Sigmoid colon (tissue), 7 donors: ENCODE results near the gene KLHL3. TPM values are rescaled to one million over a fixed set of nuclear protein-coding genes. Genes with fewer than 3 reads are reported as not detected.

Experiments
- DNase-seq: peaks from one replicate; pipeline ENCODE4 v3.0.0-alpha.2; 2019
- H3K27ac ChIP-seq, 4 donors: fragments of 200-600 bp; sonication (generic); one replicate each; pipeline ENCODE4 v1.5.1; 2016 to 2019; ENCODE audit warnings: mild to moderate bottlenecking in 1 of 4
- H3K27me3 ChIP-seq, 3 donors: fragments of 200-600 bp; sonication (generic); one replicate each; pipeline ENCODE4 v1.5.1; 2019; ENCODE audit warnings: mild to moderate bottlenecking in 1 of 3
- H3K36me3 ChIP-seq, 4 donors: fragments of 200-600 bp; sonication (generic); one replicate each; pipeline ENCODE4 v1.5.1; 2016 to 2019
- H3K4me1 ChIP-seq, 4 donors: fragments of 200-600 bp; sonication (generic); one replicate each; pipeline ENCODE4 v1.5.1; 2017 to 2019
- H3K4me3 ChIP-seq, 4 donors: fragments of 200-600 bp; sonication (generic); one replicate each; pipeline ENCODE4 v1.5.1; 2017 to 2019; ENCODE audit warnings: mild to moderate bottlenecking in 2 of 4, moderate library complexity in 1 of 4
- H3K9me3 ChIP-seq, 4 donors: fragments of 200-600 bp in 3 of 4; sonication (generic) in 3 of 4; one replicate each; pipeline versions ENCODE4 v1.5.1 to v1.6.1; 2013 to 2019
- EP300 ChIP-seq, 4 donors: sonication (generic); formaldehyde crosslinking; IDR thresholded peaks; one replicate each; pipeline ENCODE4 v1.6.1; 2017; ENCODE audit warnings: antibody characterized with exemption in 4 of 4
- POLR2A ChIP-seq, 2 donors: fragments of 450-650 bp; IDR thresholded peaks; one replicate each; pipeline ENCODE4 v1.6.1; 2016; ENCODE audit warnings: antibody characterized with exemption in 2 of 2, mild to moderate bottlenecking in 2 of 2, moderate library complexity in 2 of 2
- POLR2AphosphoS5 ChIP-seq, 4 donors: sonication (generic); formaldehyde crosslinking; IDR thresholded peaks; one replicate each; pipeline ENCODE4 v1.6.1; 2017; ENCODE audit warnings: antibody characterized with exemption in 4 of 4
- WGBS, 2 donors: extraction: QIAGEN DNeasy Blood & Tissue Kit; methylation state at CpG; one replicate each; pipeline ENCODE4 v1.1.7; 2013; 5-methylcytosine and 5-hydroxymethylcytosine counted together
- intact Hi-C: fragments of 100-400 bp; cut with DNase I; formaldehyde crosslinking; loops from one replicate; pipeline ENCODE4 v1.15.1; 2023
- polyA plus RNA-seq, 3 donors: library from polyadenylated mRNA; stranded (reverse); fragments of 200-250 nt; gene quantifications; one replicate each; pipeline ENCODE4 v1.2.3, GENCODE V29; 2013
- small RNA-seq, 3 donors: library from RNA; depleted of rRNA; stranded (forward); fragments of <200 nt; gene quantifications; one replicate each; pipeline ENCODE3, GENCODE V24; 2016
- total RNA-seq, 4 donors: library from RNA; depleted of rRNA; stranded (reverse); fragments of >200 nt; gene quantifications; one replicate each; pipeline ENCODE4 v1.1.0, GENCODE V29; 2016
- TF ChIP-seq, protein P1 (sequence below), 4 experiments: fragments of 450-650 bp in 3 of 4; fragments of 200-600 bp in 1 of 4; IDR thresholded peaks; one replicate each; pipeline ENCODE4 v1.5.1; 2016 to 2019; ENCODE audit warnings: antibody characterized with exemption in 4 of 4, mild to moderate bottlenecking in 3 of 4, moderate library complexity in 2 of 4
- donor health status: healthy with polysubstance abuse.
- donor health status: Bipolar disorder and iron deficiency.
- donor health status: healthy.

Gene KLHL3
- total and polyA plus RNA-seq, 7 donors = 0.23 to 5.5 (median 3.5) TPM; not detected in 1

DNA sequence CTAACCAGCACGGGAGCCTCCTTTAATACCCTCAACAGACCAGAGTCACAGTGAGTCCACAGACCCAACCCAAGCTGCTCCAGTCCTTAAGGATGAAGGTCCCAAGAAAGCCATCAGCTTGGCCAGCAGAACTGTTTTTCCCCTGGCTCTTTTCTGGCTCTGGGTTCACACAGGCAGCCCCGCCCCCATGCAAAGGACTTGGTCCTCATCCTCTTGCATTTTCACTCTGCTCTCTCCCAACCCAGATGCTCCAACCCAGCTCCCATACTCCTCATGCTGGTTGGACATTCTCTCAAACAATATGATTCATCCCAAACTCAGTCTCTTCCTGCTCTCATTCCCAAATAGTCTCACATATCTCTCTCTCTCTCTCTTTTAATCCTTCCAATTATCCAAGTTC, 162.5 kb downstream of the KLHL3 start:
- no peak for TF ChIP-seq EP300 (IDR thresholded peaks at IDR 0.05)
- intact Hi-C loops = no loop called here
- H3K9me3 ChIP-seq = no peaks in the 10 kb centered on the region
- no peak overlapping the region for H3K4me3 ChIP-seq
- no peaks in the 10 kb centered on the region for H3K27me3 ChIP-seq
- DNase-seq = no peak
- H3K36me3 ChIP-seq = no peaks in the 10 kb centered on the region
- no peak overlapping the region for H3K27ac ChIP-seq
- H3K4me1 ChIP-seq = no peaks in the 10 kb centered on the region
- 76 to 82% methylated on average over 2 of the region's 2 CpGs for WGBS, 2 donors

DNA sequence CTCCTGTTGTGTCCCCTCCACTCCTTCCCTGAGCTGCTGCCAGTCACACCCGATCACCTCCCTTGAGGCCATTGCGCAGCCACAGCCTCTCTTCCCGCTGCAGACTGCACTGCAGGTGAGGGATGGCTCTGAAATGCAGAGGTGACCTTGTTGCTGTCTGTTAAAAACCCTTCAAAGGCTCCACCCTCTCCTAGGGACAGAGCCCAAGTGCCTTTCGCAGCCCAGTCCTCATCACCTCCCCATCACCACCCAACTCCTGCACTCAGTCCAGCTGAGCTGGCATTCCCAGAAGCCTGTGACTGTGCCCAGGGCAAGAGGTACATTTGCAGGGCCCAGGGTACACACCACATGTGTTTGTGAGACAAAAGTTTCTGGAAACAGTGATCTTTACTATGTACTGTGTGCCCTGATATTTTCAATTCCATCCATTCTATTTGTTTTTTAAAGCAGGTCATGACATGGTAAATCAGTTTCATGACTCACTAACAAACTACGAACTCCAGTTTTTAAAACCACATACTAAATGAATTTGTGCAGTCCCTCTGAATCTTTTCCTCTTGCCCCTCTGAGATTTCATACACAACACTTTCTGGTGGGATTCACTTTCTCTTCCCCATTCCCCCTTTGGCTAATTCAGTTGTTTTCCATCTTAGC, 163.7 kb downstream of the KLHL3 start:
- Histone ChIP-seq H3K27me3 (no peaks in the 10 kb centered on the region), H3K9me3 (no peaks in the 10 kb centered on the region), H3K4me3 (no peak overlapping the region), H3K36me3 (no peaks in the 10 kb centered on the region), H3K4me1 (no peaks in the 10 kb centered on the region), H3K27ac (no peak overlapping the region)
- intact Hi-C loops = no loop called here
- TF ChIP-seq POLR2A (IDR thresholded peaks at IDR 0.05) = no peak
- no peak for TF ChIP-seq POLR2AphosphoS5 (IDR thresholded peaks at IDR 0.05)
- TF ChIP-seq, protein P1, sequence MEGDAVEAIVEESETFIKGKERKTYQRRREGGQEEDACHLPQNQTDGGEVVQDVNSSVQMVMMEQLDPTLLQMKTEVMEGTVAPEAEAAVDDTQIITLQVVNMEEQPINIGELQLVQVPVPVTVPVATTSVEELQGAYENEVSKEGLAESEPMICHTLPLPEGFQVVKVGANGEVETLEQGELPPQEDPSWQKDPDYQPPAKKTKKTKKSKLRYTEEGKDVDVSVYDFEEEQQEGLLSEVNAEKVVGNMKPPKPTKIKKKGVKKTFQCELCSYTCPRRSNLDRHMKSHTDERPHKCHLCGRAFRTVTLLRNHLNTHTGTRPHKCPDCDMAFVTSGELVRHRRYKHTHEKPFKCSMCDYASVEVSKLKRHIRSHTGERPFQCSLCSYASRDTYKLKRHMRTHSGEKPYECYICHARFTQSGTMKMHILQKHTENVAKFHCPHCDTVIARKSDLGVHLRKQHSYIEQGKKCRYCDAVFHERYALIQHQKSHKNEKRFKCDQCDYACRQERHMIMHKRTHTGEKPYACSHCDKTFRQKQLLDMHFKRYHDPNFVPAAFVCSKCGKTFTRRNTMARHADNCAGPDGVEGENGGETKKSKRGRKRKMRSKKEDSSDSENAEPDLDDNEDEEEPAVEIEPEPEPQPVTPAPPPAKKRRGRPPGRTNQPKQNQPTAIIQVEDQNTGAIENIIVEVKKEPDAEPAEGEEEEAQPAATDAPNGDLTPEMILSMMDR (IDR thresholded peaks at IDR 0.05) = no peak
- TF ChIP-seq EP300 (IDR thresholded peaks at IDR 0.05) = no peak
- no peak for DNase-seq
- 77 to 90% methylated on average over 5 of the region's 5 CpGs for WGBS, 2 donors

DNA sequence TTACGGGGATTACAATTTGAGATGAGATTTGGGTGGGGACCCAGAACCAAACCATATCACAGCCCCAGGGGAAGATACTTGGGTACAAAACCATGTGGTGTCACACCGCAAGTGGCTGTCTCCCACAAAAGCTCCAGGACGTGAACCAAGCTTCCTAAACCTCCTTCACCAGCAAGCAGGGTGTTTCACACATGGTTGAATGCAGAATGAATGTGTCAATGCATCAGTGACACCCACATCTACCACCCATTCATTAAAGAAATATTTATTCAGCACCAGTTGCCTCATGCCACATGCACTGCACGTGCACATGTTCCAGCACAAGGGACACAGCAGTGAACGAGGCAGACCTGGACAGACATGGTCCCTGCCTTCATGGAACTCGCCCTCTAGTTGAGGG, 165.8 kb downstream of the KLHL3 start:
- TF ChIP-seq POLR2AphosphoS5 (IDR thresholded peaks at IDR 0.05) = no peak
- TF ChIP-seq, protein P1 (IDR thresholded peaks at IDR 0.05) = no peak
- TF ChIP-seq EP300 (IDR thresholded peaks at IDR 0.05) = no peak
- no peak for TF ChIP-seq POLR2A (IDR thresholded peaks at IDR 0.05)
- no peaks in the 10 kb centered on the region for H3K9me3 ChIP-seq
- 76 to 86% methylated on average over 6 of the region's 6 CpGs for WGBS, 2 donors

More for the DNA sequence above, 165.8 kb downstream of the KLHL3 start:
- no peak for DNase-seq
- no peaks in the 10 kb centered on the region for H3K4me1 ChIP-seq
- intact Hi-C loops = no loop called here
- no peaks in the 10 kb centered on the region for H3K36me3 ChIP-seq
- no peak overlapping the region for H3K4me3 ChIP-seq
- no peak overlapping the region for H3K27ac ChIP-seq
- H3K27me3 ChIP-seq = no peaks in the 10 kb centered on the region

Small RNA genes lying within 50 kb of the gene (small RNA-seq; reads per million reads assigned to genes)
- 6.2 to 10.8 (median 7.0) reads per million in 3 donors for gene MIR874

Other genes starting within 250 kb of the KLHL3 start
- 100 to 1,000 TPM in 1 of 4 donors, 10 to 100 TPM in 3; 33.4 to 104 (median 72.4) TPM for gene SPOCK1, start 236.8 kb downstream of the KLHL3 start, total RNA-seq
- gene SPOCK1, start 236.8 kb downstream of the KLHL3 start, polyA plus RNA-seq = 1 to 10 TPM; 2.4 to 3.8 (median 2.8) TPM
- 10 to 100 TPM; 10.0 to 12.2 (median 10.9) TPM for gene HNRNPA0, start 18.3 kb upstream of the KLHL3 start, total RNA-seq
- gene HNRNPA0, start 18.3 kb upstream of the KLHL3 start, polyA plus RNA-seq = 10 to 100 TPM; 19.2 to 34.0 (median 20.4) TPM
- 10 to 100 TPM; 20.7 to 40.0 (median 27.3) TPM for gene MYOT, start 131.8 kb upstream of the KLHL3 start, total RNA-seq
- 1 to 10 TPM; 3.2 to 6.6 (median 5.8) TPM for gene MYOT, start 131.8 kb upstream of the KLHL3 start, polyA plus RNA-seq
- under 1 TPM in 1 of 4 donors, not detected in 3; 0.36 TPM for gene PKD2L2, start 153.4 kb upstream of the KLHL3 start, total RNA-seq
- under 1 TPM in 1 of 3 donors, not detected in 2; 0.07 TPM for gene PKD2L2, start 153.4 kb upstream of the KLHL3 start, polyA plus RNA-seq